Liver (tissue), 9 donors: ENCODE data around the gene ST3GAL2. TPM values are rescaled to one million over a fixed set of nuclear protein-coding genes. Genes with fewer than 3 reads are reported as not detected.

Experiments used
- DNase-seq: peaks from one replicate; pipeline ENCODE4 v3.0.0-alpha.2; 2017; ENCODE audit warnings: low spot score
- H3K27ac ChIP-seq, 2 donors: one replicate each; pipeline ENCODE4 v1.7.0; 2013; ENCODE audit warnings: inconsistent platforms in 2 of 2, low read length in 2 of 2, control low read depth in 1 of 2, low read depth in 1 of 2, mild to moderate bottlenecking in 1 of 2
- H3K27me3 ChIP-seq, 4 donors: one replicate each; pipeline versions ENCODE4 v1.6.1 to v1.7.0; 2013; ENCODE audit warnings: low read length in 3 of 4, inconsistent platforms in 1 of 4, mild to moderate bottlenecking in 1 of 4, moderate library complexity in 1 of 4; ENCODE audit not compliant: control insufficient read depth in 4 of 4, insufficient read depth in 4 of 4
- H3K36me3 ChIP-seq, 4 donors: one replicate each; pipeline versions ENCODE4 v1.6.1 to v1.7.0; 2013; ENCODE audit warnings: low read length in 3 of 4, mild to moderate bottlenecking in 3 of 4, low read depth in 1 of 4, moderate library complexity in 1 of 4; ENCODE audit not compliant: control insufficient read depth in 4 of 4, insufficient read depth in 3 of 4
- H3K4me1 ChIP-seq, 4 donors: one replicate each; pipeline versions ENCODE4 v1.6.1 to v1.7.0; 2013; ENCODE audit warnings: low read length in 3 of 4, mild to moderate bottlenecking in 3 of 4, moderate library complexity in 1 of 4; ENCODE audit not compliant: control insufficient read depth in 4 of 4, insufficient read depth in 4 of 4
- H3K4me3 ChIP-seq, 3 donors: one replicate each; pipeline versions ENCODE4 v1.6.1 to v1.7.0; 2013; ENCODE audit warnings: low read length in 3 of 3, control low read depth in 1 of 3, low read depth in 1 of 3, mild to moderate bottlenecking in 1 of 3
- H3K9ac ChIP-seq, 2 donors: one replicate each; pipeline ENCODE4 v1.7.0; 2013; ENCODE audit warnings: low read length in 2 of 2, mild to moderate bottlenecking in 2 of 2, moderate library complexity in 2 of 2, control low read depth in 1 of 2, low read depth in 1 of 2
- H3K9me3 ChIP-seq, 4 donors: one replicate each; pipeline versions ENCODE4 v1.6.1 to v1.7.0; 2013; ENCODE audit warnings: low read length in 3 of 4; ENCODE audit not compliant: control insufficient read depth in 4 of 4
- EGR1 ChIP-seq, 2 donors: IDR thresholded peaks; 2 replicates each; pipeline ENCODE4 v1.6.1; 2016 to 2018; ENCODE audit warnings: antibody characterized with exemption in 2 of 2, low read depth in 2 of 2
- FOXA1 ChIP-seq: IDR thresholded peaks from 2 replicates; pipeline ENCODE4 v1.6.1; 2016; ENCODE audit warnings: antibody characterized with exemption
- FOXA2 ChIP-seq: IDR thresholded peaks from 2 replicates; pipeline ENCODE4 v1.6.1; 2016; ENCODE audit warnings: antibody characterized with exemption
- GABPA ChIP-seq, 2 donors: IDR thresholded peaks in 1 of 2; conservative IDR thresholded peaks in 1 of 2; 2 replicates each; pipeline ENCODE4 v1.6.1; 2016; ENCODE audit warnings: antibody characterized with exemption in 2 of 2, mild to moderate bottlenecking in 1 of 2, moderate library complexity in 1 of 2
- HNF4A ChIP-seq, 2 donors: conservative IDR thresholded peaks; 2 replicates each; pipeline ENCODE4 v1.6.1; 2016; ENCODE audit warnings: antibody characterized with exemption in 2 of 2, mild to moderate bottlenecking in 2 of 2
- HNF4G ChIP-seq: IDR thresholded peaks from 2 replicates; pipeline ENCODE4 v1.6.1; 2016; ENCODE audit warnings: antibody characterized with exemption
- JUND ChIP-seq, 2 donors: IDR thresholded peaks; 2 replicates each; pipeline ENCODE4 v1.6.1; 2016; ENCODE audit warnings: antibody characterized with exemption in 2 of 2
- NR2F2 ChIP-seq: IDR thresholded peaks from 2 replicates; pipeline ENCODE4 v1.6.1; 2016; ENCODE audit warnings: antibody characterized with exemption
- RAD21 ChIP-seq, 2 donors: IDR thresholded peaks; 2 replicates each; pipeline ENCODE4 v1.6.1; 2016; ENCODE audit warnings: antibody characterized with exemption in 2 of 2, mild to moderate bottlenecking in 2 of 2
- RXRA ChIP-seq, 2 donors: IDR thresholded peaks; 2 replicates each; pipeline ENCODE4 v1.6.1; 2017 to 2018; ENCODE audit warnings: antibody characterized with exemption in 2 of 2, mild to moderate bottlenecking in 1 of 2
- SP1 ChIP-seq: IDR thresholded peaks from 2 replicates; pipeline ENCODE4 v1.6.1; 2018; ENCODE audit warnings: antibody characterized with exemption, mild to moderate bottlenecking
- TAF1 ChIP-seq: conservative IDR thresholded peaks from 2 replicates; pipeline ENCODE4 v1.6.1; 2016; ENCODE audit warnings: antibody characterized with exemption, mild to moderate bottlenecking
- YY1 ChIP-seq: IDR thresholded peaks from 2 replicates; pipeline ENCODE4 v1.6.1; 2016; ENCODE audit warnings: antibody characterized with exemption, mild to moderate bottlenecking
- WGBS: extraction: QIAGEN DNeasy Blood & Tissue Kit; methylation state at CpG from one replicate; pipeline ENCODE4 v1.1.7; 2013; 5-methylcytosine and 5-hydroxymethylcytosine counted together
- polyA plus RNA-seq, 2 donors: library from polyadenylated mRNA; stranded (reverse) in 1 of 2; unstranded in 1 of 2; fragments of 200-250 nt in 1 of 2; fragments of >200 nt in 1 of 2; fragmentation: Nextera tagmentation in 1 of 2; extraction: Ambion mirVana in 1 of 2; gene quantifications; one replicate each; pipeline versions ENCODE4 v1.2.1 to v1.2.3, GENCODE V29; 2013 to 2015
- total RNA-seq, 2 donors: library from RNA; depleted of rRNA; stranded (reverse); fragments of >200 nt; gene quantifications; one replicate each; pipeline ENCODE4 v1.2.3, GENCODE V29; 2014
- TF ChIP-seq, protein P1 (sequence below): IDR thresholded peaks from 2 replicates; pipeline ENCODE4 v1.6.1; 2016; ENCODE audit warnings: antibody characterized with exemption
- TF ChIP-seq, protein P2 (sequence below): fragments of 150-350 bp; IDR thresholded peaks from 2 replicates; pipeline ENCODE4 v1.5.1; 2017; ENCODE audit warnings: improper control_type of control experiment, low read depth, low read length; ENCODE audit not compliant: missing input control
- TF ChIP-seq, protein P3 (sequence below): IDR thresholded peaks from 2 replicates; pipeline ENCODE4 v1.6.1; 2016; ENCODE audit warnings: antibody characterized with exemption
- TF ChIP-seq, protein P4 (sequence below): IDR thresholded peaks from 2 replicates; pipeline ENCODE4 v1.6.1; 2016; ENCODE audit warnings: antibody characterized with exemption, mild to moderate bottlenecking
- TF ChIP-seq, protein P5 (sequence below): IDR thresholded peaks from 2 replicates; pipeline ENCODE4 v1.6.1; 2016; ENCODE audit warnings: antibody characterized with exemption
- donor health status: healthy.
- donor health status: healthy.
- donor health status: healthy.
- donor health status: healthy.
- donor health status: healthy.

The ST3GAL2 gene
- total and polyA plus RNA-seq, 4 donors: 3.9 to 53.1 (median 12.9) TPM

DNA sequence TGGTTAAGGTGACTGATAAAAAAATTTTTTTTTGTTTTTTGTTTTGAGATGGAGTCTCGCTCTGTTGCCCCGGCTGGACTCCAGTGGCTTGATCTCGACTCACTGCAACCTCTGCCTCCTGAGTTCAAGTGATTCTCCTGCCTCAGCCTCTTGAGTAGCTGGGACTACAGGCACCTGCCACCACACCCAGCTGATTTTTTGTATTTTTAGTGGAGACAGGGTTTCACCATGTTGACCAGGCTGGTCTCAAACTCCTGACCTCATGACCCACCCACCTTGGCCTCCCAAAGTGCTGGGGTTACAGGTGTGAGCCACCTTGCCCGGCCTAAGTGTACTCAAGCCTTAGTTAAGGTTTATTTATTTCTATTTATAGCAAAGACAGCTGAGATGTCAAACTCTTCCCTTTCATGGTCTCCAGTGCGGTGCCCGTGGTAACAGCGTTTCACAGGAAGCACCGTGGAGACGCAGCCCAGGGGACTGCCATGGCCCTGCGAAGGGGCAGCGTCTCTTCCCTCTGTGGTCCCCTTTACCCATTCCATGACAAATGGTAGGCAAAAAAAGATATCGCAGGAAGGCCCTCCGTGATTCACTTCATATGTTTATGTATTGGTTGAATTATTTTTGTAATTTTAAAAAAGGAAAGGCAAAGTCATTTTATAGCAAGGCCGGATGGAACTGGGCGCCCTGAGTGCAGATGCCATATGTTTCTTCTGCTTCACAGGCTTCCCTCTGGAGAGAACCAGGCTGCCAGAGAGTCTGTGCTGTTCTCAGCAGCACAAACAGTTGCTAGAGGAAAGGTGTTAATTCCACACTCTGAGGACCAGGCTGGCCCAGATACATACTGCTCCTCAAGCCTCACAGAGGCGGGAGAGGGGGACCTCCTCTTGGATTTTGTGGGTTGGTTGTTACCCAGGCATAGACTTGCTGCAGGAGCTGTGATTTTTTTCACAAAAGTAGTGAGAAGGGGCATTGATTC lies 63.0 kb downstream of the ST3GAL2 start:
- Histone ChIP-seq H3K9me3 (no peaks in the 10 kb centered on the region), H3K27me3 (no peaks in the 10 kb centered on the region), H3K9ac (no peak overlapping the region), H3K4me1 (peaks cover under 1 to 12% (median 9%) of the 10 kb centered on the region in 4 donors), H3K4me3 (no peak overlapping the region), H3K36me3 (peaks cover 12 to 41% (median 20%) of the 10 kb centered on the region in 4 donors), H3K27ac (no peak overlapping the region)
- DNase-seq: no peak
- TF ChIP-seq SP1 (no peak), RXRA (IDR thresholded peaks at IDR 0.05) (no peak), FOXA1 (no peak), JUND (IDR thresholded peaks at IDR 0.05) (no peak), HNF4A (conservative IDR thresholded peaks at IDR 0.05) (no peak), EGR1 (IDR thresholded peaks at IDR 0.05; ENCODE audit: low read depth in 2 of 2) (no peak), HNF4G (no peak), NR2F2 (no peak), FOXA2 (no peak)
- TF ChIP-seq, protein P1, sequence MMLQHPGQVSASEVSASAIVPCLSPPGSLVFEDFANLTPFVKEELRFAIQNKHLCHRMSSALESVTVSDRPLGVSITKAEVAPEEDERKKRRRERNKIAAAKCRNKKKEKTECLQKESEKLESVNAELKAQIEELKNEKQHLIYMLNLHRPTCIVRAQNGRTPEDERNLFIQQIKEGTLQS: no peak
- TF ChIP-seq, protein P2, sequence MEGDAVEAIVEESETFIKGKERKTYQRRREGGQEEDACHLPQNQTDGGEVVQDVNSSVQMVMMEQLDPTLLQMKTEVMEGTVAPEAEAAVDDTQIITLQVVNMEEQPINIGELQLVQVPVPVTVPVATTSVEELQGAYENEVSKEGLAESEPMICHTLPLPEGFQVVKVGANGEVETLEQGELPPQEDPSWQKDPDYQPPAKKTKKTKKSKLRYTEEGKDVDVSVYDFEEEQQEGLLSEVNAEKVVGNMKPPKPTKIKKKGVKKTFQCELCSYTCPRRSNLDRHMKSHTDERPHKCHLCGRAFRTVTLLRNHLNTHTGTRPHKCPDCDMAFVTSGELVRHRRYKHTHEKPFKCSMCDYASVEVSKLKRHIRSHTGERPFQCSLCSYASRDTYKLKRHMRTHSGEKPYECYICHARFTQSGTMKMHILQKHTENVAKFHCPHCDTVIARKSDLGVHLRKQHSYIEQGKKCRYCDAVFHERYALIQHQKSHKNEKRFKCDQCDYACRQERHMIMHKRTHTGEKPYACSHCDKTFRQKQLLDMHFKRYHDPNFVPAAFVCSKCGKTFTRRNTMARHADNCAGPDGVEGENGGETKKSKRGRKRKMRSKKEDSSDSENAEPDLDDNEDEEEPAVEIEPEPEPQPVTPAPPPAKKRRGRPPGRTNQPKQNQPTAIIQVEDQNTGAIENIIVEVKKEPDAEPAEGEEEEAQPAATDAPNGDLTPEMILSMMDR: no peak
- TF ChIP-seq, protein P3, sequence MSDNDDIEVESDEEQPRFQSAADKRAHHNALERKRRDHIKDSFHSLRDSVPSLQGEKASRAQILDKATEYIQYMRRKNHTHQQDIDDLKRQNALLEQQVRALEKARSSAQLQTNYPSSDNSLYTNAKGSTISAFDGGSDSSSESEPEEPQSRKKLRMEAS: no peak
- 92% methylated on average over 16 of the region's 16 CpGs for WGBS

DNA sequence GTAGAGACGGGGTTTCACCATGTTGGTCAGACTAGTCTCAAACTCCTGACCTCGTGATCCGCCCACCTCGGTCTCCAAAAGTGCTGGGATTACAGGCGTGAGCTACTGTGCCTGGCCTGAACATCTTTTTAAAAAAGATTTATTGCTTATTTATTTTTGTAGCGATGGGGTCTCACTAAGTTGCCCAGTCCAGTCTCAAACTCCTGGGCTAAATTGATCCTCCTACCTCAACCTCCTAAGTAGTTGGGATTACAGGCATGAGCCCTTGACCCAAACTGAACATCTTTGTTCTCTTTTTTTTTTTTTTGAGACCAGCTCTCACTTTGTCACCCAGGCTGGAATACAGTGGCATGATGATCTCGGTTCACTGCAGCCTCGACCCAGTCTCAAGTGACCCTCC lies 64.7 kb downstream of the ST3GAL2 start:
- Histone ChIP-seq H3K4me1 (no peaks in the 10 kb centered on the region), H3K27ac (no peak overlapping the region), H3K27me3 (no peaks in the 10 kb centered on the region), H3K4me3 (no peak overlapping the region), H3K36me3 (peaks cover 15 to 51% (median 26%) of the 10 kb centered on the region in 4 donors), H3K9ac (no peak overlapping the region), H3K9me3 (no peaks in the 10 kb centered on the region)
- TF ChIP-seq SP1 (no peak), GABPA (IDR thresholded peaks at IDR 0.05 in 1 of 2, conservative IDR thresholded peaks at IDR 0.05 in 1 of 2) (no peak), HNF4G (no peak), JUND (IDR thresholded peaks at IDR 0.05) (no peak), YY1 (no peak), FOXA1 (no peak), NR2F2 (no peak), RAD21 (IDR thresholded peaks at IDR 0.05) (no peak), TAF1 (no peak)
- TF ChIP-seq, protein P2: no peak
- TF ChIP-seq, protein P1: no peak
- TF ChIP-seq, protein P4, sequence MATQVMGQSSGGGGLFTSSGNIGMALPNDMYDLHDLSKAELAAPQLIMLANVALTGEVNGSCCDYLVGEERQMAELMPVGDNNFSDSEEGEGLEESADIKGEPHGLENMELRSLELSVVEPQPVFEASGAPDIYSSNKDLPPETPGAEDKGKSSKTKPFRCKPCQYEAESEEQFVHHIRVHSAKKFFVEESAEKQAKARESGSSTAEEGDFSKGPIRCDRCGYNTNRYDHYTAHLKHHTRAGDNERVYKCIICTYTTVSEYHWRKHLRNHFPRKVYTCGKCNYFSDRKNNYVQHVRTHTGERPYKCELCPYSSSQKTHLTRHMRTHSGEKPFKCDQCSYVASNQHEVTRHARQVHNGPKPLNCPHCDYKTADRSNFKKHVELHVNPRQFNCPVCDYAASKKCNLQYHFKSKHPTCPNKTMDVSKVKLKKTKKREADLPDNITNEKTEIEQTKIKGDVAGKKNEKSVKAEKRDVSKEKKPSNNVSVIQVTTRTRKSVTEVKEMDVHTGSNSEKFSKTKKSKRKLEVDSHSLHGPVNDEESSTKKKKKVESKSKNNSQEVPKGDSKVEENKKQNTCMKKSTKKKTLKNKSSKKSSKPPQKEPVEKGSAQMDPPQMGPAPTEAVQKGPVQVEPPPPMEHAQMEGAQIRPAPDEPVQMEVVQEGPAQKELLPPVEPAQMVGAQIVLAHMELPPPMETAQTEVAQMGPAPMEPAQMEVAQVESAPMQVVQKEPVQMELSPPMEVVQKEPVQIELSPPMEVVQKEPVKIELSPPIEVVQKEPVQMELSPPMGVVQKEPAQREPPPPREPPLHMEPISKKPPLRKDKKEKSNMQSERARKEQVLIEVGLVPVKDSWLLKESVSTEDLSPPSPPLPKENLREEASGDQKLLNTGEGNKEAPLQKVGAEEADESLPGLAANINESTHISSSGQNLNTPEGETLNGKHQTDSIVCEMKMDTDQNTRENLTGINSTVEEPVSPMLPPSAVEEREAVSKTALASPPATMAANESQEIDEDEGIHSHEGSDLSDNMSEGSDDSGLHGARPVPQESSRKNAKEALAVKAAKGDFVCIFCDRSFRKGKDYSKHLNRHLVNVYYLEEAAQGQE: no peak
- TF ChIP-seq, protein P5, sequence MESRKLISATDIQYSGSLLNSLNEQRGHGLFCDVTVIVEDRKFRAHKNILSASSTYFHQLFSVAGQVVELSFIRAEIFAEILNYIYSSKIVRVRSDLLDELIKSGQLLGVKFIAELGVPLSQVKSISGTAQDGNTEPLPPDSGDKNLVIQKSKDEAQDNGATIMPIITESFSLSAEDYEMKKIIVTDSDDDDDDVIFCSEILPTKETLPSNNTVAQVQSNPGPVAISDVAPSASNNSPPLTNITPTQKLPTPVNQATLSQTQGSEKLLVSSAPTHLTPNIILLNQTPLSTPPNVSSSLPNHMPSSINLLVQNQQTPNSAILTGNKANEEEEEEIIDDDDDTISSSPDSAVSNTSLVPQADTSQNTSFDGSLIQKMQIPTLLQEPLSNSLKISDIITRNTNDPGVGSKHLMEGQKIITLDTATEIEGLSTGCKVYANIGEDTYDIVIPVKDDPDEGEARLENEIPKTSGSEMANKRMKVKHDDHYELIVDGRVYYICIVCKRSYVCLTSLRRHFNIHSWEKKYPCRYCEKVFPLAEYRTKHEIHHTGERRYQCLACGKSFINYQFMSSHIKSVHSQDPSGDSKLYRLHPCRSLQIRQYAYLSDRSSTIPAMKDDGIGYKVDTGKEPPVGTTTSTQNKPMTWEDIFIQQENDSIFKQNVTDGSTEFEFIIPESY: no peak
- TF ChIP-seq, protein P3: no peak
- 95% methylated on average over 8 of the region's 8 CpGs for WGBS
- no peak for DNase-seq
